Measurements from ENCODE around the gene DGKH.

DNA sequence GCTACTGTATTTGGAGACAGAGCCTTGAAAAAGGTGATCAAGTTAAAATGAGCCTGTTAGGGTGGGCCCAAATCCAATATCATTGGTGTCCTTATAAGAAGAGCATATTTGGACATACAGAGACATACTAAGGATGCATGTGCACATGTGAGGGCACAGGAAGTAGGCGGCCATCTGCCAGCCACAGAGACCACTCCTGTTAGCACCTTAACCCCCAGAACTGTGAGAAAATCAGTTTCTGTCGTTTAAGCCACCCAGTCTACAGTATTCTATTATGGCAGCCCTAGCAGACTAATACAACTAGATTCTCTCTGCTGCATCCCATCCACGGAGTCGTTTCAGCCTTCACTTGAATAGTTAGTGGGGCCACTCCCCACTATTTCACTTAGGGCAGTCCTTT, 39.4 kb upstream of the DGKH start:
- TF ChIP-seq, protein P1, sequence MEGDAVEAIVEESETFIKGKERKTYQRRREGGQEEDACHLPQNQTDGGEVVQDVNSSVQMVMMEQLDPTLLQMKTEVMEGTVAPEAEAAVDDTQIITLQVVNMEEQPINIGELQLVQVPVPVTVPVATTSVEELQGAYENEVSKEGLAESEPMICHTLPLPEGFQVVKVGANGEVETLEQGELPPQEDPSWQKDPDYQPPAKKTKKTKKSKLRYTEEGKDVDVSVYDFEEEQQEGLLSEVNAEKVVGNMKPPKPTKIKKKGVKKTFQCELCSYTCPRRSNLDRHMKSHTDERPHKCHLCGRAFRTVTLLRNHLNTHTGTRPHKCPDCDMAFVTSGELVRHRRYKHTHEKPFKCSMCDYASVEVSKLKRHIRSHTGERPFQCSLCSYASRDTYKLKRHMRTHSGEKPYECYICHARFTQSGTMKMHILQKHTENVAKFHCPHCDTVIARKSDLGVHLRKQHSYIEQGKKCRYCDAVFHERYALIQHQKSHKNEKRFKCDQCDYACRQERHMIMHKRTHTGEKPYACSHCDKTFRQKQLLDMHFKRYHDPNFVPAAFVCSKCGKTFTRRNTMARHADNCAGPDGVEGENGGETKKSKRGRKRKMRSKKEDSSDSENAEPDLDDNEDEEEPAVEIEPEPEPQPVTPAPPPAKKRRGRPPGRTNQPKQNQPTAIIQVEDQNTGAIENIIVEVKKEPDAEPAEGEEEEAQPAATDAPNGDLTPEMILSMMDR (IDR thresholded peaks at IDR 0.05): no peak
- no peak for TF ChIP-seq POLR2A (IDR thresholded peaks at IDR 0.05)
